Mucosa of descending colon (tissue), 3 donors: ENCODE measurements around the gene CNPY4. TPM values are rescaled to one million over a fixed set of nuclear protein-coding genes. Genes with fewer than 3 reads are reported as not detected.

ENCODE experiments used
- ATAC-seq: fragments of 200-7000 bp; cut with Tn5 transposase; one replicate; pipeline ENCODE4 v1.9.1; 2020; ENCODE audit warnings: mild to moderate bottlenecking, moderate library complexity
- DNase-seq, 3 donors: peaks; one replicate each; pipeline ENCODE4 v3.0.0-alpha.2; 2020
- H3K36me3 ChIP-seq: fragments of 200-600 bp; one replicate; pipeline ENCODE4 v1.8.0; 2021; ENCODE audit warnings: low read depth, mild to moderate bottlenecking
- H3K4me1 ChIP-seq: fragments of 200-600 bp; one replicate; pipeline ENCODE4 v1.8.0; 2021; ENCODE audit warnings: low read depth, mild to moderate bottlenecking
- H3K4me3 ChIP-seq: fragments of 200-600 bp; one replicate; pipeline ENCODE4 v1.8.0; 2021; ENCODE audit warnings: mild to moderate bottlenecking
- H3K9me3 ChIP-seq: fragments of 200-600 bp; one replicate; pipeline ENCODE4 v1.8.0; 2021; ENCODE audit warnings: mild to moderate bottlenecking
- CTCF ChIP-seq: fragments of 200-600 bp; IDR thresholded peaks from one replicate; pipeline ENCODE4 v1.8.0; 2022; ENCODE audit warnings: antibody characterized with exemption, mild to moderate bottlenecking
- intact Hi-C, 2 donors: fragments of 100-400 bp; cut with DNase I in 1 of 2; cut with micrococcal nuclease in 1 of 2; formaldehyde crosslinking; loops; one replicate each; pipeline versions ENCODE4 v1.11.0 to v1.11.1; 2022; cut with DNase I, micrococcal nuclease
- total RNA-seq, 3 donors: library from RNA; stranded (reverse); fragmentation: NEBNext Ultra II Directional in 2 of 3; extraction: Animal tissue kit (Norgen Biotek cat#: 25700) in 2 of 3; gene quantifications; one replicate each; pipeline versions ENCODE4 v1.2.1 to v1.2.4, GENCODE V29; 2021 to 2023
- donor health status: DM: no; HTN: no; CAD: no; lungs with moderate emphysema.
- donor health status: DM: no; HTN: no; CAD: no.
- donor health status: DM: no; HTN: yes; CAD: no.

Gene CNPY4
- total RNA-seq, 3 donors from 2014 or later, result 7.8 to 19.4 (median 8.6) TPM

GRCh38 chr7:100158229-100159098 lies 39.0 kb downstream of the CNPY4 start, which contains the start of gene TRAPPC14:
Gene TRAPPC14, minus strand, starts transcription at chr7:100158723. Its CDS starts 224 bp downstream, at chr7:100158499.
- intact Hi-C loops, result no loop called here
- Histone ChIP-seq H3K4me3 (peak within 1 kb of the TSS; percentile 75), H3K4me1 (peaks cover 49% of the 10 kb centered on the region), H3K36me3 (no peaks in the 10 kb centered on the region), H3K9me3 (no peaks in the 10 kb centered on the region)
- peak; percentile 95 to 98 (median 97) for DNase-seq
- no peak for TF ChIP-seq CTCF
- ATAC-seq, result peak; percentile 70

GRCh38 chr7:100159099-100159623 lies 39.7 kb downstream of the CNPY4 start:
- no peaks in the 10 kb centered on the region for H3K36me3 ChIP-seq
- no peaks in the 10 kb centered on the region for H3K9me3 ChIP-seq
- peaks cover 44% of the 10 kb centered on the region for H3K4me1 ChIP-seq
- intact Hi-C loops, result no loop called here
- H3K4me3 ChIP-seq, result no peak overlapping the region
- ATAC-seq (no peak), DNase-seq (peak in 1 of 3 donors; percentile 34)
- TF ChIP-seq CTCF, result no peak

GRCh38 chr7:100160067-100160466 lies 40.6 kb downstream of the CNPY4 start:
- Histone ChIP-seq H3K9me3 (no peaks in the 10 kb centered on the region), H3K4me3 (no peak overlapping the region), H3K4me1 (peaks cover 36% of the 10 kb centered on the region), H3K36me3 (no peaks in the 10 kb centered on the region)
- intact Hi-C loops, result no loop called here
- peak in 1 of 3 donors; percentile 57 for DNase-seq
- ATAC-seq, result no peak
- no peak for TF ChIP-seq CTCF

- no peak overlapping the region for H3K4me3 ChIP-seq
- TF ChIP-seq CTCF, result no peak
- peak; percentile 81 for ATAC-seq
- H3K9me3 ChIP-seq, result no peaks in the 10 kb centered on the region
- H3K4me1 ChIP-seq, result peaks cover 10% of the 10 kb centered on the region
- intact Hi-C loops, result no loop called here
- no peaks in the 10 kb centered on the region for H3K36me3 ChIP-seq
- peak; percentile 75 to 80 (median 77) for DNase-seq
These were observed 43.6 kb downstream of the CNPY4 start for GRCh38 chr7:100163006-100163531.

- H3K4me1 ChIP-seq, result peaks cover 18% of the 10 kb centered on the region
- intact Hi-C loops, result no loop called here
- no peak for TF ChIP-seq CTCF
- H3K4me3 ChIP-seq, result no peak overlapping the region
- H3K9me3 ChIP-seq, result no peaks in the 10 kb centered on the region
- DNase-seq (no peak), ATAC-seq (no peak)
- no peaks in the 10 kb centered on the region for H3K36me3 ChIP-seq
These were observed 44.4 kb downstream of the CNPY4 start for GRCh38 chr7:100163871-100164270.
